Suprapubic skin (tissue), 3 donors: Measurements from ENCODE around the gene TRAPPC2L.

Experiments
- CTCF ChIP-seq, 2 donors: fragments of 200-600 bp in 1 of 2; fragments of 450-650 bp in 1 of 2; sonication (generic) in 1 of 2; IDR thresholded peaks; one replicate each; pipeline ENCODE4 v1.5.1; 2016 to 2019; ENCODE audit warnings: antibody characterized with exemption in 2 of 2, mild to moderate bottlenecking in 1 of 2, moderate library complexity in 1 of 2
- POLR2AphosphoS5 ChIP-seq, 3 donors: sonication (generic); formaldehyde crosslinking; IDR thresholded peaks; one replicate each; pipeline ENCODE4 v1.6.1; 2017; ENCODE audit warnings: antibody characterized with exemption in 3 of 3

- TF ChIP-seq CTCF (IDR thresholded peaks at IDR 0.05) (no peak), POLR2AphosphoS5 (IDR thresholded peaks at IDR 0.05) (no peak)
Measured at GRCh38 chr16:88807626-88808453, 49.1 kb upstream of the TRAPPC2L start.
